ENCODE data around the gene PANX1. TPM values are rescaled to one million over a fixed set of nuclear protein-coding genes. Genes with fewer than 3 reads are reported as not detected.
"Not testable (repeated sequence)": the region's sequence is repeated elsewhere in the genome, so short reads cannot be mapped to it uniquely, and the experiment has no call there.

Gene PANX1
- total and polyA plus RNA-seq, 2 donors (not counting 1 experiment from before 2014, with no cell fraction given) = 4.2 to 10.3 TPM

DNA sequence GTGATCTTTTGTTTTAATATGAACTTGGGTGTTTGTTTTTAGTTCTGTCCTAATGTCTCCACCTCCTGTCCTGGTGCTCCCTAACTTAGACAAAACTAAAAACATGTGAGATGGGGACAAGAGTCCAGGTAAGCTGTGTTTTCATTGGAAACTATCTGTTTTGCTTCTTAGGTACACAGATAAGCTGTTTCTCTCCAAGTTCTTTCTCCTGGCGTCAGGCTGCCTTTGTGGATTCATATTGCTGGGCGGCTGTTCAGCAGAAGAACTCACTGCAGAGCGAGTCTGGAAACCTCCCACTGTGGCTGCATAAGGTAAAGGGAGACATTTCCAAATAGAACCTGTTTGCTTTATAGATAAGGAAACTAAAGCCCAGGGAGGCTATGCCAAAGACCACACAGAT lies 24.7 kb downstream of the PANX1 start:
- ChIA-PET CTCF (no interaction called here), POLR2A (no interaction called here)
- Histone ChIP-seq H3K9me3 (ENCODE audit: control extremely low read depth in 1 of 3, control insufficient read depth in 2 of 3, insufficient read depth in 1 of 3, low read length in 2 of 3) (no peaks in the 10 kb centered on the region), H3K4me2 (replicated peaks; ENCODE audit: low read depth, low read length, poor library complexity, severe bottlenecking) (no peak overlapping the region), H2AFZ (ENCODE audit: insufficient read depth, low read depth, low read length, poor library complexity, severe bottlenecking) (no peak overlapping the region), H3K4me3 (ENCODE audit: control extremely low read depth in 1 of 5, extremely low read depth in 1 of 5, insufficient read depth in 1 of 5, low read depth in 2 of 5, low read length in 4 of 5) (no peak overlapping the region), H4K20me1 (ENCODE audit: control insufficient read depth, insufficient read depth, low read length, poor library complexity, severe bottlenecking) (peaks cover 43% of the 10 kb centered on the region), H3K27ac (ENCODE audit: low read length in 2 of 2) (peak overlapping the region in 1 of 2 donors; percentile 38), H3K4me1 (ENCODE audit: control insufficient read depth in 2 of 2, insufficient read depth in 2 of 2, low read length in 2 of 2) (peaks cover 26 to 38% of the 10 kb centered on the region in 2 donors), H3K9ac (ENCODE audit: low read length) (no peak overlapping the region), H3K79me2 (ENCODE audit: control insufficient read depth, insufficient read depth, low read length) (peaks cover 37% of the 10 kb centered on the region), H3K36me3 (replicated peaks in 1 of 2; ENCODE audit: control extremely low read depth in 1 of 2, control insufficient read depth in 1 of 2, extremely low read depth in 1 of 2, insufficient read depth in 2 of 2, low read length in 1 of 2) (peaks cover 0 to 8% of the 10 kb centered on the region in 2 experiments), H3K27me3 (replicated peaks in 1 of 4; ENCODE audit: control extremely low read depth in 1 of 4, control insufficient read depth in 3 of 4, insufficient read depth in 4 of 4, low read length in 3 of 4) (no peaks in the 10 kb centered on the region)
- TF ChIP-seq, protein P1, sequence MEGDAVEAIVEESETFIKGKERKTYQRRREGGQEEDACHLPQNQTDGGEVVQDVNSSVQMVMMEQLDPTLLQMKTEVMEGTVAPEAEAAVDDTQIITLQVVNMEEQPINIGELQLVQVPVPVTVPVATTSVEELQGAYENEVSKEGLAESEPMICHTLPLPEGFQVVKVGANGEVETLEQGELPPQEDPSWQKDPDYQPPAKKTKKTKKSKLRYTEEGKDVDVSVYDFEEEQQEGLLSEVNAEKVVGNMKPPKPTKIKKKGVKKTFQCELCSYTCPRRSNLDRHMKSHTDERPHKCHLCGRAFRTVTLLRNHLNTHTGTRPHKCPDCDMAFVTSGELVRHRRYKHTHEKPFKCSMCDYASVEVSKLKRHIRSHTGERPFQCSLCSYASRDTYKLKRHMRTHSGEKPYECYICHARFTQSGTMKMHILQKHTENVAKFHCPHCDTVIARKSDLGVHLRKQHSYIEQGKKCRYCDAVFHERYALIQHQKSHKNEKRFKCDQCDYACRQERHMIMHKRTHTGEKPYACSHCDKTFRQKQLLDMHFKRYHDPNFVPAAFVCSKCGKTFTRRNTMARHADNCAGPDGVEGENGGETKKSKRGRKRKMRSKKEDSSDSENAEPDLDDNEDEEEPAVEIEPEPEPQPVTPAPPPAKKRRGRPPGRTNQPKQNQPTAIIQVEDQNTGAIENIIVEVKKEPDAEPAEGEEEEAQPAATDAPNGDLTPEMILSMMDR (IDR thresholded peaks at IDR 0.05) = no peak
- no peak for TF ChIP-seq EZH2 (IDR thresholded peaks at IDR 0.05; ENCODE audit: borderline replicate concordance, insufficient read depth, low read depth, low read length, poor library complexity, severe bottlenecking)
- Mint-ChIP-seq H3K27me3 (no peaks in the 10 kb centered on the region), H3K27ac (no peak overlapping the region), H3K4me1 (peaks cover 61% of the 10 kb centered on the region), H3K4me3 (no peak overlapping the region), H3K9me3 (ENCODE audit: insufficient read depth) (no peaks in the 10 kb centered on the region)
- DNase-seq = no peak
- intact Hi-C loops (cut with micrococcal nuclease) = no loop called here
- no CpG with 5 or more reads among the region's 3 CpGs for WGBS (ENCODE audit: insufficient coverage)
- no peak for ATAC-seq (ENCODE audit: low read depth)

DNA sequence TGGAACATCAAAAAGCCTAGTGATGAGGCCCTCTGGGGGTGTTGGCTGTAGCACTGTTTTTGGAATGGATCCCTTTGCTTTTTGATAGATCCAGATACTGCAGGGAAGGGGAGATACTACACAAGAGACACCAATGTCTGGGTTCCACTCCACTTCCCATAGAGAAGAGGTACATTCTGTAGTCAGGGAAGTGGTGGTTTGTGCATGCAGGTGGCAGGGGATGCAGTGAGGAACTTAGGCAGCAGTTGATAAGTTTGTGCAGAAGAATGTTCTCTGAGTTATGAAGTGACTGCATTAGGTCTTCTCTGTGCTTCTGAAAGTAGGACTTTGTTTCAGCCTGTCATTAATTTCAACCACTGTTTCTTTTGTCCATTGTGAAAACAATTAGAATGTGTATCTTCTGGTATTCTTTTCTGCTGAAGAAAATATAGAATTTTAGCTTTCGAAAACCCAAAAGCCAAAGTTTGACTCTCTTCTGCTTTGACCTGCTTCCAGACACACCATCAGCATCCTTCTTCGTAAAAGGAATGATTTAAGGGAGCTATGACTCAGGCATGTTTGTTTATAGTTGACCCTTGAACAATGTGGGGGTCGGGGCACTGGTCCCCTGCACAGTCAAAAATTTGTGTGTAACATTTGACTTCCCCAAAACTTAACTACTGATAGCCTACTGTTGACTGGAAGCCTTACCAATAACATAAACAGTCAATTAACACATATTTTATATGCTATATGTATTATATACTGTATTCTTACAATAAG lies 25.6 kb downstream of the PANX1 start:
- Histone ChIP-seq H4K20me1 (ENCODE audit: control insufficient read depth, insufficient read depth, low read length, poor library complexity, severe bottlenecking) (peaks cover 43% of the 10 kb centered on the region), H3K4me1 (ENCODE audit: control insufficient read depth in 2 of 2, insufficient read depth in 2 of 2, low read length in 2 of 2) (peaks cover 26 to 36% of the 10 kb centered on the region in 2 donors), H3K9me3 (ENCODE audit: control extremely low read depth in 1 of 3, control insufficient read depth in 2 of 3, insufficient read depth in 1 of 3, low read length in 2 of 3) (no peaks in the 10 kb centered on the region), H3K4me2 (replicated peaks; ENCODE audit: low read depth, low read length, poor library complexity, severe bottlenecking) (peak overlapping the region; percentile 18), H3K4me3 (ENCODE audit: control extremely low read depth in 1 of 5, extremely low read depth in 1 of 5, insufficient read depth in 1 of 5, low read depth in 2 of 5, low read length in 4 of 5) (no peak overlapping the region), H3K27ac (ENCODE audit: low read length in 2 of 2) (peak overlapping the region in 1 of 2 donors; percentile 38), H2AFZ (ENCODE audit: insufficient read depth, low read depth, low read length, poor library complexity, severe bottlenecking) (no peak overlapping the region), H3K9ac (ENCODE audit: low read length) (no peak overlapping the region), H3K36me3 (replicated peaks in 1 of 2; ENCODE audit: control extremely low read depth in 1 of 2, control insufficient read depth in 1 of 2, extremely low read depth in 1 of 2, insufficient read depth in 2 of 2, low read length in 1 of 2) (peaks cover 0 to 8% of the 10 kb centered on the region in 2 experiments), H3K79me2 (ENCODE audit: control insufficient read depth, insufficient read depth, low read length) (peaks cover 28% of the 10 kb centered on the region), H3K27me3 (replicated peaks in 1 of 4; ENCODE audit: control extremely low read depth in 1 of 4, control insufficient read depth in 3 of 4, insufficient read depth in 4 of 4, low read length in 3 of 4) (no peaks in the 10 kb centered on the region)
- DNase-seq (no peak), ATAC-seq (ENCODE audit: low read depth) (no peak)
- no peaks in the 10 kb centered on the region for H3K9me3 Mint-ChIP-seq (ENCODE audit: insufficient read depth)
- ChIA-PET CTCF (interaction anchor here (0.7 kb wide), 1 partner anchor 234 kb away, joined by 4 read pairs; no protein-coding TSS in a partner anchor), POLR2A (no interaction called here)
- WGBS (ENCODE audit: insufficient coverage) = no CpG with 5 or more reads among the region's 3 CpGs
- H3K4me1 Mint-ChIP-seq = peaks cover 58% of the 10 kb centered on the region
- no peaks in the 10 kb centered on the region for H3K27me3 Mint-ChIP-seq
- peak overlapping the region; percentile 13 for H3K27ac Mint-ChIP-seq
- no peak overlapping the region for H3K4me3 Mint-ChIP-seq
- intact Hi-C loops (cut with micrococcal nuclease) = no loop called here
- TF ChIP-seq, protein P1 (IDR thresholded peaks at IDR 0.05) = no peak
- TF ChIP-seq EZH2 (IDR thresholded peaks at IDR 0.05; ENCODE audit: borderline replicate concordance, insufficient read depth, low read depth, low read length, poor library complexity, severe bottlenecking) = no peak

DNA sequence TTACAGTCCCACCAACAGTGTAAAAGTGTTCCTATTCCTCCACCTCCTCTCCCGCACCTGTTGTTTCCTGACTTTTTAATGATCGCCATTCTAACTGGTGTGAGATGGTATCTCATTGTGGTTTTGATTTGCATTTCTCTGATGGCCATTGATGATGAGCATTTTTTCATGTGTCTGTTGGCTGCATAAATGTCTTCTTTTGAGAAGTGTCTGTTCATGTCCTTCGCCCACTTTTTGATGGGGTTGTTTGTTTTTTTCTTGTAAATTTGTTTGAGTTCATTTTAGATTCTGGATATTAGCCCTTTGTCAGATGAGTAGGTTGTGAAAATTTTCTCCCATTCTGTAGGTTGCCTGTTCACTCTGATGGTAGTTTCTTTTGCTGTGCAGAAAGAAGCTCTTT lies 28.7 kb downstream of the PANX1 start:
- H3K27me3 ChIP-seq (replicated peaks in 1 of 4; ENCODE audit: control extremely low read depth in 1 of 4, control insufficient read depth in 3 of 4, insufficient read depth in 4 of 4, low read length in 3 of 4); DNase-seq; H3K9me3 ChIP-seq (ENCODE audit: control extremely low read depth in 1 of 3, control insufficient read depth in 2 of 3, insufficient read depth in 1 of 3, low read length in 2 of 3); H3K27ac Mint-ChIP-seq; H3K9me3 Mint-ChIP-seq (ENCODE audit: insufficient read depth); ATAC-seq (ENCODE audit: low read depth); H3K4me2 ChIP-seq (replicated peaks; ENCODE audit: low read depth, low read length, poor library complexity, severe bottlenecking); H2AFZ ChIP-seq (ENCODE audit: insufficient read depth, low read depth, low read length, poor library complexity, severe bottlenecking); CTCF ChIA-PET; H3K4me3 ChIP-seq (ENCODE audit: control extremely low read depth in 1 of 5, extremely low read depth in 1 of 5, insufficient read depth in 1 of 5, low read depth in 2 of 5, low read length in 4 of 5); H3K27me3 Mint-ChIP-seq; H3K36me3 ChIP-seq (replicated peaks in 1 of 2; ENCODE audit: control extremely low read depth in 1 of 2, control insufficient read depth in 1 of 2, extremely low read depth in 1 of 2, insufficient read depth in 2 of 2, low read length in 1 of 2); intact Hi-C loops (cut with micrococcal nuclease); H3K9ac ChIP-seq (ENCODE audit: low read length); H3K4me3 Mint-ChIP-seq; POLR2A ChIA-PET; H3K27ac ChIP-seq (ENCODE audit: low read length in 2 of 2): not testable (repeated sequence)
- peaks cover 55% of the 10 kb centered on the region for H3K4me1 Mint-ChIP-seq
- Histone ChIP-seq H3K4me1 (ENCODE audit: control insufficient read depth in 2 of 2, insufficient read depth in 2 of 2, low read length in 2 of 2) (peaks cover 9 to 15% of the 10 kb centered on the region in 2 donors), H3K79me2 (ENCODE audit: control insufficient read depth, insufficient read depth, low read length) (peaks cover 23% of the 10 kb centered on the region), H4K20me1 (ENCODE audit: control insufficient read depth, insufficient read depth, low read length, poor library complexity, severe bottlenecking) (peaks cover 19% of the 10 kb centered on the region)
- no CpG with 5 or more reads among the region's 3 CpGs for WGBS (ENCODE audit: insufficient coverage)

Measured in B cell (primary cell).